ENCODE data around the gene TOGARAM1. TPM values are rescaled to one million over a fixed set of nuclear protein-coding genes. Genes with fewer than 3 reads are reported as not detected.

The TOGARAM1 gene
- total and polyA plus RNA-seq, 9 of the 15 experiments (the other 6 are each of a cell fraction or from before 2014, with no cell fraction given) = 1.3 to 6.4 (median 3.7) TPM

DNA sequence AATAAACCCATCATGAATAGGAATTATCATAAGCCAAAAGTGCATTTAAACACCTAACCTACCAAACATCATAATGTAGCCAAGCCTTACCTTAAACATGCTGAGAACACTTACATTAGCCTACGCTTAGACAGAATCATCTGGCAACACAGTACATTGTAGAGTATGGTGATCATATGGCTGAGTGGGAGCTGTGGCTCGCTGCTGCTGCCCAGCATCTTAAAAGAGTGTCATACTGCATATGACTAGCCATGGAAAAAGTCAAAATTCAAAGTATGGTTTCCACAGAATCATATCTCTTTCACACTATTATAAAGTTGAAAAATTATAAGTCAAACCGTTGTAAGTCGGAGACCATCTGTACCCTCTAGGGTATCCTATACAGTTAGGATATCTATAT lies 89.9 kb downstream of the TOGARAM1 start (continued):
- TF ChIP-seq, protein P1, sequence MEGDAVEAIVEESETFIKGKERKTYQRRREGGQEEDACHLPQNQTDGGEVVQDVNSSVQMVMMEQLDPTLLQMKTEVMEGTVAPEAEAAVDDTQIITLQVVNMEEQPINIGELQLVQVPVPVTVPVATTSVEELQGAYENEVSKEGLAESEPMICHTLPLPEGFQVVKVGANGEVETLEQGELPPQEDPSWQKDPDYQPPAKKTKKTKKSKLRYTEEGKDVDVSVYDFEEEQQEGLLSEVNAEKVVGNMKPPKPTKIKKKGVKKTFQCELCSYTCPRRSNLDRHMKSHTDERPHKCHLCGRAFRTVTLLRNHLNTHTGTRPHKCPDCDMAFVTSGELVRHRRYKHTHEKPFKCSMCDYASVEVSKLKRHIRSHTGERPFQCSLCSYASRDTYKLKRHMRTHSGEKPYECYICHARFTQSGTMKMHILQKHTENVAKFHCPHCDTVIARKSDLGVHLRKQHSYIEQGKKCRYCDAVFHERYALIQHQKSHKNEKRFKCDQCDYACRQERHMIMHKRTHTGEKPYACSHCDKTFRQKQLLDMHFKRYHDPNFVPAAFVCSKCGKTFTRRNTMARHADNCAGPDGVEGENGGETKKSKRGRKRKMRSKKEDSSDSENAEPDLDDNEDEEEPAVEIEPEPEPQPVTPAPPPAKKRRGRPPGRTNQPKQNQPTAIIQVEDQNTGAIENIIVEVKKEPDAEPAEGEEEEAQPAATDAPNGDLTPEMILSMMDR (IDR thresholded peaks at IDR 0.05 in 2 of 3, conservative IDR thresholded peaks at IDR 0.05 in 1 of 3; ENCODE audit: insufficient read depth in 2 of 3, low read depth in 1 of 3, low read length in 3 of 3) = no peak
- TF ChIP-seq, protein P2, sequence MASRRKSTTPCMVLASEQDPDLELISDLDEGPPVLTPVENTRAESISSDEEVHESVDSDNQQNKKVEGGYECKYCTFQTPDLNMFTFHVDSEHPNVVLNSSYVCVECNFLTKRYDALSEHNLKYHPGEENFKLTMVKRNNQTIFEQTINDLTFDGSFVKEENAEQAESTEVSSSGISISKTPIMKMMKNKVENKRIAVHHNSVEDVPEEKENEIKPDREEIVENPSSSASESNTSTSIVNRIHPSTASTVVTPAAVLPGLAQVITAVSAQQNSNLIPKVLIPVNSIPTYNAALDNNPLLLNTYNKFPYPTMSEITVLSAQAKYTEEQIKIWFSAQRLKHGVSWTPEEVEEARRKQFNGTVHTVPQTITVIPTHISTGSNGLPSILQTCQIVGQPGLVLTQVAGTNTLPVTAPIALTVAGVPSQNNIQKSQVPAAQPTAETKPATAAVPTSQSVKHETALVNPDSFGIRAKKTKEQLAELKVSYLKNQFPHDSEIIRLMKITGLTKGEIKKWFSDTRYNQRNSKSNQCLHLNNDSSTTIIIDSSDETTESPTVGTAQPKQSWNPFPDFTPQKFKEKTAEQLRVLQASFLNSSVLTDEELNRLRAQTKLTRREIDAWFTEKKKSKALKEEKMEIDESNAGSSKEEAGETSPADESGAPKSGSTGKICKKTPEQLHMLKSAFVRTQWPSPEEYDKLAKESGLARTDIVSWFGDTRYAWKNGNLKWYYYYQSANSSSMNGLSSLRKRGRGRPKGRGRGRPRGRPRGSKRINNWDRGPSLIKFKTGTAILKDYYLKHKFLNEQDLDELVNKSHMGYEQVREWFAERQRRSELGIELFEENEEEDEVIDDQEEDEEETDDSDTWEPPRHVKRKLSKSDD (conservative IDR thresholded peaks at IDR 0.05; ENCODE audit: low read length) = no peak
- TF ChIP-seq RCOR1 (IDR thresholded peaks at IDR 0.05; ENCODE audit: borderline replicate concordance in 1 of 2, low read depth in 2 of 2, low read length in 2 of 2) (no peak), ZNF12 (CRISPR knock-in tag; IDR thresholded peaks at IDR 0.05) (no peak)

DNA sequence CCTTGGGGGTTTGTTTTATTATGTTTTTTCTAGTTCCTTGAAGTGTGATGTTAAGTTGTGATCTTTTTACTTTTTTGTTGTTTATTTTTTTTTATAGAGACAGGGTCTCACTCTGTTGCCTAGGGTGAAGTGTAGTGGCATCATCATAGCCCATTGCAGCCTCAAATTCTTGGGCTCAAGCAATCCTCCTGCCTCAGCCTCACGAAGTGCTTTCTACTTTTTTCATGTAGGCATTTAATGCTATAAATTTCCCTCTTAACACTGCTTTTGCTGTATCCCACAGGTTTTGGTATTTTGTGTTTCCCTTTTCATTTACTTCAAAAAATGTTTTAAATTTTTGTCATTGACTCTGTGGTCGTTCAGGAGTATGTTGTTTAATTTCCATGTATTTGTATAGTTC lies 95.4 kb downstream of the TOGARAM1 start:
- intact Hi-C loops (cut with micrococcal nuclease) = no loop called here
- Histone ChIP-seq H3K9me3 (replicated peaks; ENCODE audit: control insufficient read depth, insufficient read depth, low read depth, low read length) (no peaks in the 10 kb centered on the region), H3K4me2 (ENCODE audit: insufficient read depth, low read length) (no peak overlapping the region), H3K27ac (ENCODE audit: extremely low read depth, low read depth, low read length) (no peak overlapping the region), H3K4me1 (replicated peaks in 1 of 2; ENCODE audit: control insufficient read depth in 2 of 2, insufficient read depth in 2 of 2, low read length in 2 of 2) (no peaks in the 10 kb centered on the region), H3K4me3 (no peak overlapping the region), H4K20me1 (replicated peaks; ENCODE audit: control insufficient read depth, insufficient read depth, low read length) (no peaks in the 10 kb centered on the region), H2AFZ (ENCODE audit: low read depth, low read length) (no peak overlapping the region), H3K27me3 (ENCODE audit: control insufficient read depth in 2 of 2, insufficient read depth in 2 of 2, low read length in 2 of 2) (no peaks in the 10 kb centered on the region), H3K9ac (ENCODE audit: insufficient read depth in 1 of 2, low read depth in 2 of 2, low read length in 2 of 2) (no peak overlapping the region), H3K79me2 (ENCODE audit: control insufficient read depth, insufficient read depth, low read length) (no peaks in the 10 kb centered on the region), H3K36me3 (ENCODE audit: control insufficient read depth, insufficient read depth, low read length) (0 out of 3 replicates have a peak, but pooled peaks cover 3% of the 10 kb centered on the region), H3K9me1 (ENCODE audit: control insufficient read depth, insufficient read depth, low read length) (no peaks in the 10 kb centered on the region)
- no peak for TF ChIP-seq STAT5B (CRISPR knock-in tag; IDR thresholded peaks at IDR 0.05)
- TF ChIP-seq ZKSCAN1 (IDR thresholded peaks at IDR 0.05; ENCODE audit: low read depth, low read length) = no peak
- no peak for TF ChIP-seq MAFK (IDR thresholded peaks at IDR 0.05; ENCODE audit: low read length)
- CTCF ChIA-PET (ENCODE audit: low intra/inter-chr PET ratio) = no interaction called here
- DNase-seq (ENCODE audit: extremely low read depth in 1 of 4, low spot score in 3 of 4) = no peak
- 63% methylated on average over 2 of the region's 2 CpGs for WGBS (ENCODE audit: insufficient coverage, low coverage, missing lambda C conversion rate)
- FAIRE-seq = no peak
- no TSS peak for BruUV-seq (replicated peaks)
- ATAC-seq = no peak
- POLR2A ChIA-PET = no interaction called here
- in situ Hi-C loops (cut with MboI) = no loop called here
